Smooth muscle cell (in vitro differentiated cells): ENCODE measurements around the gene ST7L. TPM values are rescaled to one million over a fixed set of nuclear protein-coding genes. Genes with fewer than 3 reads are reported as not detected.
"Not testable (repeated sequence)": the region's sequence is repeated elsewhere in the genome, so short reads cannot be mapped to it uniquely, and the experiment has no call there.

Source experiments
- DNase-seq: peaks from one replicate; lab custom pipeline; 2025; ENCODE audit not compliant: unreplicated experiment; lab: John Stamatoyannopoulos, UW
- H2AFZ ChIP-seq: fragments of 200-600 bp; sonication (generic); 2 replicates; pipeline ENCODE4 v1.6.0; 2016; ENCODE audit warnings: antibody characterized with exemption, low read depth, mild to moderate bottlenecking
- H3F3A ChIP-seq: fragments of 200-600 bp; sonication (generic); 2 replicates; pipeline ENCODE4 v1.6.0; 2017; ENCODE audit warnings: antibody characterized with exemption, low read depth
- H3K27ac ChIP-seq: fragments of 200-600 bp; sonication (generic); 2 replicates; pipeline ENCODE4 v1.5.1; 2016; ENCODE audit warnings: low read depth, mild to moderate bottlenecking
- H3K27me3 ChIP-seq: fragments of 200-600 bp; sonication (generic); 2 replicates; pipeline ENCODE4 v1.6.1; 2016; ENCODE audit warnings: low read depth, mild to moderate bottlenecking
- H3K36me3 ChIP-seq: fragments of 200-600 bp; sonication (generic); 2 replicates; pipeline ENCODE4 v1.5.1; 2016; ENCODE audit warnings: low read depth
- H3K4me1 ChIP-seq: fragments of 200-600 bp; sonication (generic); 2 replicates; pipeline ENCODE4 v1.5.1; 2016; ENCODE audit warnings: low read depth
- H3K4me2 ChIP-seq: fragments of 200-600 bp; sonication (generic); 2 replicates; pipeline ENCODE4 v1.6.0; 2016; ENCODE audit warnings: mild to moderate bottlenecking
- H3K4me3 ChIP-seq: fragments of 200-600 bp; sonication (generic); 2 replicates; pipeline ENCODE4 v1.5.1; 2016; ENCODE audit warnings: mild to moderate bottlenecking
- H3K79me2 ChIP-seq: fragments of 200-600 bp; sonication (generic); 2 replicates; pipeline ENCODE4 v1.6.0; 2016; ENCODE audit warnings: low read depth, mild to moderate bottlenecking
- H3K9ac ChIP-seq: fragments of 200-600 bp; sonication (generic); 2 replicates; pipeline ENCODE4 v1.6.0; 2016; ENCODE audit warnings: low read depth
- H3K9me3 ChIP-seq: fragments of 200-600 bp; sonication (generic); replicated peaks from 2 replicates; pipeline ENCODE4 v1.5.1; 2016; ENCODE audit warnings: low read depth
- H4K20me1 ChIP-seq: fragments of 200-600 bp; sonication (generic); 2 replicates; pipeline ENCODE4 v1.6.0; 2016; ENCODE audit warnings: low read depth
- CTCF ChIP-seq: fragments of 200-600 bp; sonication (generic); IDR thresholded peaks from 2 replicates; pipeline ENCODE4 v1.5.1; 2017; ENCODE audit warnings: borderline replicate concordance, mild to moderate bottlenecking, antibody characterized with exemption; ENCODE audit not compliant: insufficient read depth, poor library complexity, severe bottlenecking
- WGBS: methylation state at CpG from one replicate; pipeline ENCODE4 v1.1.7; 2016; ENCODE audit warnings: low lambda C conversion rate; 5-methylcytosine and 5-hydroxymethylcytosine counted together
- polyA plus RNA-seq: library from polyadenylated mRNA; unstranded; fragments of >200 nt; fragmentation: Nextera tagmentation; extraction: Ambion mirVana; gene quantifications from 2 replicates; pipeline ENCODE4 v1.2.1, GENCODE V29; 2016
- total RNA-seq: library from RNA; depleted of rRNA; stranded (reverse); fragments of >200 nt; gene quantifications from 2 replicates; pipeline ENCODE4 v1.2.3, GENCODE V29; 2014

Gene ST7L
- total and polyA plus RNA-seq, 2 experiments from 2014 or later, result 11.8 to 28.0 TPM

GRCh38 chr1:112651205-112651604 is 32.3 kb upstream of the ST7L start:
- Histone ChIP-seq H3K36me3 (peaks cover 52% of the 10 kb centered on the region), H3K4me3 (no peak overlapping the region), H3K9me3 (no peaks in the 10 kb centered on the region), H4K20me1 (peaks cover 78% of the 10 kb centered on the region), H3K27ac (no peak overlapping the region), H3K27me3 (no peaks in the 10 kb centered on the region), H3F3A (no peaks in the 10 kb centered on the region), H3K9ac (no peak overlapping the region), H3K4me2 (no peak overlapping the region), H3K4me1 (no peaks in the 10 kb centered on the region), H3K79me2 (peaks cover 57% of the 10 kb centered on the region), H2AFZ (no peak overlapping the region)
- 98% methylated on average over 1 of the region's 1 CpG for WGBS
- no peak for TF ChIP-seq CTCF
- no peak for DNase-seq

GRCh38 chr1:112646225-112646624 is 27.3 kb upstream of the ST7L start:
- no peak overlapping the region for H3K4me3 ChIP-seq
- H3K4me2 ChIP-seq, result no peak overlapping the region
- H3F3A ChIP-seq, result peaks cover 5% of the 10 kb centered on the region
- H3K79me2 ChIP-seq, result peaks cover 87% of the 10 kb centered on the region
- WGBS, result 97% methylated on average over 4 of the region's 4 CpGs
- no peak for TF ChIP-seq CTCF
- H4K20me1 ChIP-seq, result peaks cover 100% of the 10 kb centered on the region
- no peaks in the 10 kb centered on the region for H3K4me1 ChIP-seq
- no peak overlapping the region for H3K9ac ChIP-seq
- no peak overlapping the region for H3K27ac ChIP-seq
- H3K27me3 ChIP-seq, result no peaks in the 10 kb centered on the region
- no peak overlapping the region for H2AFZ ChIP-seq
- peaks cover 40% of the 10 kb centered on the region for H3K36me3 ChIP-seq
- H3K9me3 ChIP-seq, result no peaks in the 10 kb centered on the region
- no peak for DNase-seq

- WGBS, result 94% methylated on average over 2 of the region's 2 CpGs
Measured at GRCh38 chr1:112643080-112643479, 24.1 kb upstream of the ST7L start.

GRCh38 chr1:112640437-112640836 is 21.5 kb upstream of the ST7L start:
- not testable (repeated sequence) for DNase-seq

More at GRCh38 chr1:112643080-112643479, 24.1 kb upstream of the ST7L start:
- no peak for TF ChIP-seq CTCF
- H3K4me2 ChIP-seq, result no peak overlapping the region
- H3K36me3 ChIP-seq, result peaks cover 13% of the 10 kb centered on the region
- H2AFZ ChIP-seq, result no peak overlapping the region
- peaks cover 93% of the 10 kb centered on the region for H3K79me2 ChIP-seq
- H3F3A ChIP-seq, result peaks cover 5% of the 10 kb centered on the region
- DNase-seq, result no peak
- no peak overlapping the region for H3K9ac ChIP-seq
- no peaks in the 10 kb centered on the region for H3K9me3 ChIP-seq
- peaks cover 93% of the 10 kb centered on the region for H4K20me1 ChIP-seq
- H3K4me3 ChIP-seq, result no peak overlapping the region
- no peaks in the 10 kb centered on the region for H3K27me3 ChIP-seq
- no peak overlapping the region for H3K27ac ChIP-seq
- no peaks in the 10 kb centered on the region for H3K4me1 ChIP-seq

More at GRCh38 chr1:112640437-112640836, 21.5 kb upstream of the ST7L start:
- H3K9ac ChIP-seq, H3K4me1 ChIP-seq, H3K4me3 ChIP-seq, H3F3A ChIP-seq, H3K36me3 ChIP-seq, H3K27me3 ChIP-seq, H3K27ac ChIP-seq, H3K4me2 ChIP-seq, H3K9me3 ChIP-seq, H2AFZ ChIP-seq: not testable (repeated sequence)
- H4K20me1 ChIP-seq, result peaks cover 93% of the 10 kb centered on the region
- WGBS, result 96% methylated on average over 13 of the region's 23 CpGs
- peaks cover 93% of the 10 kb centered on the region for H3K79me2 ChIP-seq
